Measurements from ENCODE around the gene MORC1.
"Not testable (repeated sequence)": the region's sequence is repeated elsewhere in the genome, so short reads cannot be mapped to it uniquely, and the experiment has no call there.

MORC1 gene

DNA sequence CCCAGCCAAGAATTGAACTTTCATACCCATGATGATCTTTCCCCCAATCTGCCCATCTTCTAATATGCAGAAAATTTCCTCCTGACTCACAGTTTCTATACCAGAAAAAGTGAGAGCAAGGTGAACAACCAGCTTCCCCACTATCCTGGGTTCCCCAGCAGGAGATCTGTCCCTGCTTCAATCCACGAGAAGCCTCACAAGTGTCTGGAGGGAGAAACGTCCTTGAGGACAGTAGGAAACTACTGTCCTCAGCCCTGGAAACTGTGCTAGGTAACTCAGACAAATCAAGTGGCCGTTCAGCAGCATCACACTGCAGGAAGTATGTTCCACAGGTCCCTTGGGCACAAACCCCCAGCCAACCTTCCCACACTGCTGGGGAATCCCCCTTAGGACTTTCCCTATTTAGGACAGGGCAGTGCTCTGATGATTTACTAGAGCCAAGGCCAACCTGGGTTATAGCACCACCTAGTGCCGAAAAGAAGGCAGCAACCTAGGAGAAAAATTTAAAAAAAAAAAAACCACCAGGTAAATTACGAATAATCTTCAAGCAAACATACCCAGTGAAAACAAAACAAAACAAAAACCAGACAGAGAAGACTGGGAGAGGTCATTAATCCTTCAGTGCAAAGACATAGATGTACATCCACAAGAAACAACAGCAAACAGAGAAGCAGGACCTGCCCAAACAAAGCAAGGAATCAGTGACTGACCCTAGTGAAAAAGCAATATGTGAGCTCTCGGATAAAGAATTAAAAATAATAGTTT, 36.0 kb downstream of the MORC1 start:
- no peak overlapping the region for H3K4me3 Mint-ChIP-seq
- H3K27me3 Mint-ChIP-seq: peaks cover 1% of the 10 kb centered on the region
- H3K36me3 Mint-ChIP-seq (ENCODE audit: low read depth): no peaks in the 10 kb centered on the region
- H3K27ac Mint-ChIP-seq: peak overlapping the region; percentile 48
- no peaks in the 10 kb centered on the region for H3K9me3 Mint-ChIP-seq
- intact Hi-C loops (cut with micrococcal nuclease): loop anchor here (1.0 to 5.0 kb wide), 4 partner anchors 32 to 420 kb away; no protein-coding TSS in a partner anchor
- peaks cover 6% of the 10 kb centered on the region for H3K4me1 Mint-ChIP-seq (ENCODE audit: low read depth)

DNA sequence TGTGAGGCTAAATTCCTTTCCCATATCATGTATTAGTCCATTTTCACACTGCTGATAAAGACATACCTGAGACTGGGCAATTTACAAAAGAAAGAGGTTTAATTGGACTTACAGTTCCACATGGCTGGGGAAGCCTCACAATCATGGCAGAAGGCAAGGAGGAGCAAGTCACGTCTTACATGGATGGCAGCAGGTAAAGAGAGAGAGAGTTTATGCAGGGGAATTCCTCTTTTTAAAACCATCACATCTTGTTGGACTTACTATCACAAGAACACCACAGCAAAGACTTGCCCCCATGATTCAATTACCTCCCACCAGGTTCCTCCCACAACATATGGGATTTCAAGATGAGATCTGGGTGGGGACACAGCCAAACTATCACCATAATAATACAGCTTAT, 37.8 kb downstream of the MORC1 start:
- intact Hi-C loops (cut with micrococcal nuclease): loop anchor here (5.0 kb wide), 1 partner anchor 163 kb away; no protein-coding TSS in a partner anchor
- not testable (repeated sequence) for H3K4me3 Mint-ChIP-seq

DNA sequence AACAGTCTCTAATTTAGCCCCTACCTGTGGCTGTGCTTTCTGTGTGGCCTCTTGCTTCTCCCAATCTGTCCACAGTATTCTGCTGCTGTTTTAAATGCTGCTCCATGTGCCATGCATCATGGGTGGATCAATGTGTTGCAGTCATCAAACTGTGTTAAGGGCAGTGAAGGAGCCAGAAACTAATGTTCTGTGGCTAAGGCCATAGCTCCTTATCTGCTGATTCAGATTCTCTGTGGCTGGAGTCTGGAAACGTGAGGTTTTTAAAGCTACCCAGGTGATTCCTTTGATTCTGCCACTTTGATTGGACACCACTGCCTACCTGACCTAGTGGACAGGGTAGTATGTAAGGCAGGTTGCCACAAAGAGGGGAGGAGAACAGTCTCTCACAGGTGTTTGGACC, 44.8 kb downstream of the MORC1 start:
- Mint-ChIP-seq H3K27ac (no peak overlapping the region), H3K27me3 (peaks cover 3% of the 10 kb centered on the region), H3K36me3 (ENCODE audit: low read depth) (no peaks in the 10 kb centered on the region), H3K4me1 (ENCODE audit: low read depth) (peaks cover 27% of the 10 kb centered on the region), H3K9me3 (peaks cover 8% of the 10 kb centered on the region), H3K4me3 (no peak overlapping the region)
- intact Hi-C loops (cut with micrococcal nuclease): no loop called here

More for the DNA sequence above, 37.8 kb downstream of the MORC1 start:
- not testable (repeated sequence) for H3K27me3 Mint-ChIP-seq; H3K4me1 Mint-ChIP-seq (ENCODE audit: low read depth); H3K27ac Mint-ChIP-seq; H3K9me3 Mint-ChIP-seq; H3K36me3 Mint-ChIP-seq (ENCODE audit: low read depth)

DNA sequence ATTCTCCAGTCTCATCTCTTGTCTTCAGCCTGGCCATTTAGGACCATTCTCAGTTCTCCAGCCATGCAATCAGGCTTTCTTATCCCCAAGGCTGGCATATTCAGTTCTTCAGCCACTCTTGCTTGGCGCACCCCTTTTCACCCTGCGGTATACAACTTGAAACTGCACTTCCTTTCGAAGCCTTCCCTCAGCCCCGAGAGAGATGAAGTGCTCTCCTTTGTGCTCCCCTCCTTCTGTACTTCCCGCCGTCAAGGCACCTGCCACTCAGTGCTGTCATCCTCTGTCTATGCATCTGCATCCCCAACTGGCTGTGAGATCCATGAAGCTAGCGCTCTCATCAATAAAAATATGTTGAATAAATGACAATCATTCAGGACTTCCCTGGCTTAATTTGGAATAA, 45.7 kb downstream of the MORC1 start:
- peaks cover 3% of the 10 kb centered on the region for H3K27me3 Mint-ChIP-seq
- no peak overlapping the region for H3K27ac Mint-ChIP-seq
- H3K4me3 Mint-ChIP-seq: no peak overlapping the region
- no peaks in the 10 kb centered on the region for H3K36me3 Mint-ChIP-seq (ENCODE audit: low read depth)
- intact Hi-C loops (cut with micrococcal nuclease): no loop called here
- H3K4me1 Mint-ChIP-seq (ENCODE audit: low read depth): peaks cover 27% of the 10 kb centered on the region
- H3K9me3 Mint-ChIP-seq: peaks cover 8% of the 10 kb centered on the region

DNA sequence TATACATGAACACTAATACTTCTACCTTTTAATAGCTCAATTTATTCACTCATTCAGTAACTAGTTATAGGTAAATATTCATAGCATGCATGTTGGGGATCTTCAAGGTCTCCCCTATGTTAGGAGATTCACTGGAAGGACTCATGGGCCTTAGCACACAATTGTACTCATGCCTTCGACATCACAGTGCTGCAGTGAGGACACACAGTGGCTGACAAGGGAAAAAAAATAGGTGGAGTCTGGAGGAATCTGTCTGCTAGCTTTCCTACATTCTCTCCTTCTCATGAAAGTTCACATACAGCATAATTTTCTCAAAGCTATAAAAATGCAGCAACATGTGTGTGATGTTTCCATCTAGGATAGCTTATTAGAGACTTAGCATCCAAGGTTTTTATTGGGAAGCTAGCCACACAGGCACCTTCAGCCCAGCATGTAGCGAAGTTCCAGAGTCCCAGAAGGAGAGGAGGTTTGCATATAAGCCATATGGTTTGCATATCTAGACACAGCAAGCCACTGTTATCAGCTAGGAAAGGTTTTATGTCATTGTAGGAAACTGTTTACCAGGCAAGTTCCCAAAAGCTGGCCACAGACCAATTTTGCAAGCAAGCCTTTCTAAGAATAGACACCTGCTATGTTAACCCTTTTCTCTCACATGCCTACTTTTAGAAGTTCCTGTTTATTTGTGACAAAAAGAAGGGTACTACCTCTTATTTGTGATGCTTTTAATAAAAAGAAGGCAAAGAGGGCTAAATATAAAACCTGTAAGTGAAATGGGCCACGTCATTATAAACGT, 46.4 kb downstream of the MORC1 start:
- Mint-ChIP-seq H3K27me3 (peaks cover 3% of the 10 kb centered on the region), H3K9me3 (peaks cover 8% of the 10 kb centered on the region), H3K4me3 (no peak overlapping the region), H3K36me3 (ENCODE audit: low read depth) (no peaks in the 10 kb centered on the region), H3K27ac (no peak overlapping the region), H3K4me1 (ENCODE audit: low read depth) (peaks cover 27% of the 10 kb centered on the region)
- intact Hi-C loops (cut with micrococcal nuclease): no loop called here

DNA sequence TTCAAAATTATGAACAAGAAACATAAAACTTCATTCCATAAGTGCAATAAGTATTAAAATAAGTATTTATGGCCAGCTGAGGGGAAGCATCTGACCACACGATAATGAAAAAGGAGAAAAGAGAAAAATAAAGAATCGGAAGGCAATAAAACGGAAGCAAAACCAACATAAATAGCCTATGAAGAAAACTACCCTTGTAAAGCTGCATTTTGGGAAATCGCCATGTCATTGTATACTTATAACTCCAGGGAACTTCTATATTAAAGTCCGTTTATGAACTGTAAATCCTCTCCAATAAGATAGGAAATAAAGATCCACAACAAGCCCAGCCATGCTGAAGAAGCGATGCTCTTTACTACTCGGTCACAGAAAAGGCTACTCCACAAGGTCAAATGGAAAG, 47.7 kb downstream of the MORC1 start:
- peaks cover 3% of the 10 kb centered on the region for H3K27me3 Mint-ChIP-seq
- H3K4me1 Mint-ChIP-seq (ENCODE audit: low read depth): peaks cover 27% of the 10 kb centered on the region
- intact Hi-C loops (cut with micrococcal nuclease): no loop called here
- peak overlapping the region; percentile 37 for H3K4me3 Mint-ChIP-seq
- H3K9me3 Mint-ChIP-seq: no peaks in the 10 kb centered on the region
- H3K27ac Mint-ChIP-seq: peak overlapping the region; percentile 70
- H3K36me3 Mint-ChIP-seq (ENCODE audit: low read depth): no peaks in the 10 kb centered on the region

DNA sequence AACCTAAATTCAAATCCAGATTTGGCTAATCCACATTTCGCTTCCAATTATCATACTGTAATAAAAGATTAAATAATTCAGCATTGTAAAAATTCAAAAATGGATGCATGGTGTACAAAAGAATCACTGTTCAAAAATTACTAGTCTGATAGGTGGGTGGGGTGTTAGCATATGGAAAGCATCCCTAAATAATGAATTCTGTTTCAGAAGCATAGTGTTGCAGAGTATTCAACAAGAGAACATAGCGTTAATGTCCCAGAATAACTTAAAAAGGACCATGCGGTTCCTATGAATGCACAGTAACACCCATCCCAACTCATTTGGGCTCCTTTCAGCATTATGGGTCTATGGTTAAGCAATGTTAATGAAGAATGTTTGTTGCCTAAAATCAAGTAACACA, 51.1 kb downstream of the MORC1 start:
- Mint-ChIP-seq H3K4me1 (ENCODE audit: low read depth) (peaks cover 11% of the 10 kb centered on the region), H3K4me3 (no peak overlapping the region), H3K27me3 (no peaks in the 10 kb centered on the region), H3K9me3 (no peaks in the 10 kb centered on the region), H3K27ac (no peak overlapping the region), H3K36me3 (ENCODE audit: low read depth) (no peaks in the 10 kb centered on the region)
- intact Hi-C loops (cut with micrococcal nuclease): no loop called here

DNA sequence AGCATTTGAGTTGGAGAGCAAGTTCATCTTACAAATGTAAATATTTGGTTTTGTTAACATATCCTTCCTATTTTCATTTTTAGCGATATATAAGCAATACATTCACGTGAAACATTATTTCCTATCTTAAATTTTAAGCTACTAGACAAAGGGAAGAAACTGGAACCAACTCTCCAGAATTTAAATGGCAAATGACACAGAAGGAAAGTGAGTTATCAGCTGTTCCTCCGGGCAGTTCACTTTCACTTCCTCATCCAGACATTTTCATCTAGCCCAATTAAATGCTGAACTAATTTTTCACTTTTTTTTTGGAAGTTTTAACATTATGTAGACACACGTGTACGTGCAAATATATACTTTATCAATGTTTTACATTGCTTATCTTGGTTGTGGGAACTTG, 58.7 kb downstream of the MORC1 start:
- Mint-ChIP-seq H3K27me3 (peaks cover 2% of the 10 kb centered on the region), H3K4me1 (ENCODE audit: low read depth) (peaks cover 33% of the 10 kb centered on the region), H3K27ac (peak overlapping the region; percentile 30), H3K9me3 (no peaks in the 10 kb centered on the region), H3K36me3 (ENCODE audit: low read depth) (no peaks in the 10 kb centered on the region), H3K4me3 (peak overlapping the region; percentile 2)
- intact Hi-C loops (cut with micrococcal nuclease): no loop called here

DNA sequence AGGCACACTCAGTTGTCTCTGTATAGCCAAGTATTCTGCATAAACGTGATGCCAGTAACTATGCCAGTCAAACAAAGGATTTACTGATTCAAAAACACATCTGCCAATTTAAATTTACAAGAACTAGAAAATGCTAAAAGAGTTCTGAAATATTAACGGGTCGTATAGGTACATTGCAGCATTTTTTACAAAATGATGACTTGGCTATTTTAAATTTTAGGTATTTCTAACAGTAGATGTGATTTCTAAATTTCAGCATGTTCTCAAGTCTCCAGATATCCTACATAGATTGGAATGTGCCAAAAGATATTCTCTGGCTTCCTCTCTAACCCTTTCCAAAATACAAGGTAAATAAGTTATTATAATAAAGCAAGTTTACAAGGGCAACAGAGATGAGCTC, 60.3 kb downstream of the MORC1 start:
- no peaks in the 10 kb centered on the region for H3K9me3 Mint-ChIP-seq
- H3K36me3 Mint-ChIP-seq (ENCODE audit: low read depth): no peaks in the 10 kb centered on the region
- H3K4me1 Mint-ChIP-seq (ENCODE audit: low read depth): peaks cover 33% of the 10 kb centered on the region
- H3K4me3 Mint-ChIP-seq: no peak overlapping the region
- no peak overlapping the region for H3K27ac Mint-ChIP-seq
- intact Hi-C loops (cut with micrococcal nuclease): no loop called here
- peaks cover 2% of the 10 kb centered on the region for H3K27me3 Mint-ChIP-seq

DNA sequence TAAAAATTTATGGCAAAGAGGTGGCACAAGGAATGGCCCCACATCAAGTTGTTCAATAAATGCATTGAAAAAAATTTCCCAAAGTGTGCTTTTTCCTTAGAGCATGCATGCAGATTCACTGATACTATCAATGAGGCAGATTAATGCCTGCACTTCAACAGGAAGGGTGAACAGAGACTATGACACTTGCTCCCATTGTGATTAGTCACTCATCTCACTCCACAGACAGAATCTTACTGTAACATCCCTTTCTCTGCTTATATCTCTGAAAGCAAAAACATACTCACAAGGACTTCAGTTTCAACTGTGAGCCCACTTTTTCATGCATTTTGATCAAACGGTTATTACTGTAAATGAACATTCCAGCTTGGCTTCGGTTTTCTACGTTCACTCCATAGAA, 60.9 kb downstream of the MORC1 start:
- Mint-ChIP-seq H3K4me3 (no peak overlapping the region), H3K27ac (no peak overlapping the region), H3K27me3 (peaks cover 2% of the 10 kb centered on the region), H3K4me1 (ENCODE audit: low read depth) (peaks cover 33% of the 10 kb centered on the region), H3K9me3 (no peaks in the 10 kb centered on the region), H3K36me3 (ENCODE audit: low read depth) (no peaks in the 10 kb centered on the region)
- intact Hi-C loops (cut with micrococcal nuclease): no loop called here

DNA sequence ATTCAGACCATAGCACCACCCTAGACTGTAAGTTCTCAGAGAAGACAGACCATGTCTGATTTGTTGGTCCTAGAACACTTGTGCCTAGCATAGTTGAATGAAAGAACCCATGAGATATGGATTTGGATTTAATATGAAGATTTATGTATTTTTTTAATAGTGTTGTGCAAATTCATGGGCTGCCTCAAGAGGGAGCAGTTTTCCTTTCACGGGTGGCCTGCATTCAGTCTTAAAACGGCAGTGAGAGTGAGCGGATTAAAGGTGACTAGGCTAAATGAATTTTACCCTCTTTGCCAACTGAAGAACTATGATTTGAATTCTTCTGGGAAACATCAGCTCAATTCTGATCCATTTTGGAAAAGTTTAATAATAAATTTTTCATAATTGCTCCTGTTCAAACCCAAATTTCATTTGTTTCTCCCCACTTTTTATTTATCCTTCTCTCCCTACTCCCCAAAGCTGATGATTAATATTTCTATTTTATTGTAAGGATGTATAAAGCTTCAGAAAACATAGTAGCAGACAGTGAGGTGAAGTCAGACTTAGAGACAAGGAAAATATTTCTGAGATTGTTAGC, 67.3 kb downstream of the MORC1 start:
- no peaks in the 10 kb centered on the region for H3K27me3 Mint-ChIP-seq
- no peaks in the 10 kb centered on the region for H3K9me3 Mint-ChIP-seq
- no peak overlapping the region for H3K27ac Mint-ChIP-seq
- intact Hi-C loops (cut with micrococcal nuclease): loop anchor here (1.0 kb wide), 1 partner anchor 32 kb away; no protein-coding TSS in a partner anchor
- H3K4me1 Mint-ChIP-seq (ENCODE audit: low read depth): peaks cover 5% of the 10 kb centered on the region
- no peaks in the 10 kb centered on the region for H3K36me3 Mint-ChIP-seq (ENCODE audit: low read depth)
- H3K4me3 Mint-ChIP-seq: no peak overlapping the region

DNA sequence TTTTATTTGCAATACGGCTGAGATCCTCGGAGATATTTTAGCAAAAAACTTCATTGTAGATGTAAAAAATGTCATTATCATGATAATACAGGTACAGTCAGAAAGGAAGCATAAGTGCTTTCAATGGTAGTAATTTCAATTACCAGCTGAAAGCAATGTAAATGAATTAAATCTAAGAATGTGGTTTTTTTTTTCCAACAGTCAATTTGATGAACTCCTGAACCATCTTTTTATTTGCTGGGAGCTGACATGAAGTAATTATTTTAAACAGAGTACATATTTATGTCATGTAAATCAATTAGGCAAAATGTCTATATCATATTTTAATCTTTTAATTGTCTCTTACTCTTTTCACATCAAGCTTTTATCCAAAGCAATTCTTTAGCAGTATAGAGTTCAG, 70.6 kb downstream of the MORC1 start:
- H3K27ac Mint-ChIP-seq: no peak overlapping the region
- no peaks in the 10 kb centered on the region for H3K36me3 Mint-ChIP-seq (ENCODE audit: low read depth)
- H3K9me3 Mint-ChIP-seq: no peaks in the 10 kb centered on the region
- intact Hi-C loops (cut with micrococcal nuclease): no loop called here
- H3K4me1 Mint-ChIP-seq (ENCODE audit: low read depth): peaks cover 6% of the 10 kb centered on the region
- H3K27me3 Mint-ChIP-seq: no peaks in the 10 kb centered on the region
- no peak overlapping the region for H3K4me3 Mint-ChIP-seq

DNA sequence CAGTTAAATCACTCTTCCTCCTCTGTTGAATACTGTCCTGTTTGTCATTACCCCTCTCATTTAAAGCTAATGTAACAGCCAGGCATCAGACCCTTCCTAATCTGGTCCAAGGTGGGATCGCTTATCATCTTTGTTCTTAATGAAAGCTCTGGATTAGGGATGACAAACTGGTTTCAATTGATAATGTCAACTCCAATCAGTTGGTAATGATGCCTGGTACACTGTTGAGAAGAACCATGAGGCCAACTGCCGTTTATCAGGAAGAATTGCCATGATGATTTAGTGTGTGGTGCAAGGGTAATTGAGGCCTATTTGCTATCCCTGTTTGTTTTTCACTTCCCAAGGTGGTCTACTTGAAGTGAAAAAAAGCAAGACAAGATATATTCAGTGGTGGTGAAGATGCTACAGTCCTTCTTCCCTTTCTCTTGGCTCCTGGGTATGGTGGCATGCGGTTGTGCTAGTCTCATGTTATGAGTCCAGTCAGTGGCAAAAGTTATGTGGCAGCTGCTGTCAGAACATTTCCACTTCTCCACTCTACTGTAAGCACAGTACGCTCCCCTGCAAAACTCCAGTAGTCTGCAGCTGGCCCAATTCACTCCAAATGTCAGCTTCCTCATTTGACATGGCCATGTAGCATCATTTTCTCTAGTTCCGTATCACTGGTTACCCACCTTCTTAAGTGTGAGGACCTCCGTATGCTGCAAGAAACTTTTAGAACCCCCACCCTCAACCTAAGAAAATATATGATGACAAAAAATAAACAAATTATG, 72.5 kb downstream of the MORC1 start:
- H3K4me1 Mint-ChIP-seq (ENCODE audit: low read depth): peaks cover 6% of the 10 kb centered on the region
- H3K27me3 Mint-ChIP-seq: no peaks in the 10 kb centered on the region
- H3K4me3 Mint-ChIP-seq: no peak overlapping the region
- no peaks in the 10 kb centered on the region for H3K36me3 Mint-ChIP-seq (ENCODE audit: low read depth)
- intact Hi-C loops (cut with micrococcal nuclease): no loop called here
- H3K27ac Mint-ChIP-seq: no peak overlapping the region
- H3K9me3 Mint-ChIP-seq: no peaks in the 10 kb centered on the region

DNA sequence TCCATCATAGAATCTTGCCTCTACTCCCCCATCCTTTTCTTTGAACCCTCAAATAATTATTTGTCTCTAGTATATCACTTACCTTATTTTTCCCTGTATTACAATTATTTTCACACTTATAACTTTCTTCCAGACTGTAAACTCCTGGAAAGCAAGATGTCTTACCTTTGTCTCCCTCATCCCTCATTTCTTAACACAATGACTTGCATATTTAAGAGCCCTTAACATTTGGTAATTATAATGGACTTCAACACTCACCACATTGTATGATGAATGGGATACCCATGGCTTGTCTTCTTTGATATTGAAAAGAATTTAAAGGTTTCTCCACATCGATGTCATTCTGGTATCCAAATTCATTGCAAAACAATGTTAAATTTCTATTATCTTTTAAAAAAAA, 82.9 kb downstream of the MORC1 start:
- intact Hi-C loops (cut with micrococcal nuclease): no loop called here
- Mint-ChIP-seq H3K27ac (no peak overlapping the region), H3K27me3 (no peaks in the 10 kb centered on the region), H3K9me3 (no peaks in the 10 kb centered on the region), H3K4me1 (ENCODE audit: low read depth) (no peaks in the 10 kb centered on the region), H3K4me3 (no peak overlapping the region), H3K36me3 (ENCODE audit: low read depth) (no peaks in the 10 kb centered on the region)

Measured in dendritic cell treated with granulocyte-macrophage colony-stimulating factor and Interleukin-4, amounts not matched to agents 40 ng/mL and 50 ng/mL, for 4 days (primary cell).